K562 (cell line): ENCODE data around the gene RAB24. TPM values are rescaled to one million over a fixed set of nuclear protein-coding genes. Genes with fewer than 3 reads are reported as not detected.

Source experiments
- ATAC-seq: fragments of 200-7000 bp; cut with Tn5 transposase; 3 replicates; pipeline ENCODE4 v1.9.1; 2020; ENCODE audit warnings: moderate library complexity
- BruUV-seq: library from RNA; stranded (reverse); fragments of 400-500 nt; replicated peaks from 2 replicates; lab custom pipeline; 2021; lab: Mats Ljungman, UMichigan
- CTCF ChIA-PET: fragments of 300-600 bp; formaldehyde crosslinking; extraction: SDS; loops from one replicate; lab custom pipeline; 2021; ENCODE audit warnings: low intra/inter-chr PET ratio; lab: Yijun Ruan, JAX
- POLR2A ChIA-PET: fragments of 300-600, 350-650 bp; sonication (Branson Sonifier 250); formaldehyde crosslinking; extraction: SDS; loops from one replicate; lab custom pipeline; 2021; ENCODE audit warnings: antibody characterized with exemption, inconsistent platforms; lab: Yijun Ruan, JAX
- DNase-seq, 4 experiments: peaks; one replicate each; pipeline versions ENCODE4 v3.0.0 to v3.0.0-alpha.2; 2011 to 2018; ENCODE audit warnings: low spot score in 3 of 4, mixed read lengths in 3 of 4; ENCODE audit errors: extremely low read depth in 1 of 4
- FAIRE-seq: peaks from 2 replicates; lab custom pipeline; 2011; peaks lifted over from hg19 to GRCh38; lab: Jason Lieb, UNC
- H2AFZ ChIP-seq: 2 replicates; pipeline ENCODE4 v1.6.0; 2011; ENCODE audit warnings: low read depth, low read length, control low read depth, inconsistent platforms
- H3K27ac ChIP-seq: fragments of 200-600 bp; 3 replicates; pipeline ENCODE4 v1.8.0; 2011; ENCODE audit warnings: low read depth, mild to moderate bottlenecking, control low read depth, inconsistent platforms, low read length, moderate library complexity, mixed read lengths; ENCODE audit errors: extremely low read depth
- H3K27me3 ChIP-seq, 2 experiments: fragments of 300-600 bp in 1 of 2; 2 replicates in 1 of 2; 3 replicates in 1 of 2; pipeline versions ENCODE4 v1.6.0 to v1.8.0; 2011; ENCODE audit warnings: inconsistent platforms in 2 of 2, low read length in 2 of 2, mild to moderate bottlenecking in 1 of 2, mixed read lengths in 1 of 2, moderate library complexity in 1 of 2; ENCODE audit not compliant: control insufficient read depth in 2 of 2, insufficient read depth in 2 of 2
- H3K36me3 ChIP-seq: fragments of 300-600 bp; 3 replicates; pipeline ENCODE4 v1.8.0; 2011; ENCODE audit warnings: mild to moderate bottlenecking, low read length, inconsistent platforms; ENCODE audit not compliant: control insufficient read depth, insufficient read depth
- H3K4me1 ChIP-seq, 2 experiments: fragments of 200-600 bp in 1 of 2; replicated peaks in 1 of 2; 2 replicates in 1 of 2; 3 replicates in 1 of 2; pipeline versions ENCODE4 v1.5.1 to v1.8.0; 2011; ENCODE audit warnings: inconsistent platforms in 2 of 2, low read length in 2 of 2, mild to moderate bottlenecking in 1 of 2, mixed read lengths in 1 of 2, moderate library complexity in 1 of 2; ENCODE audit not compliant: control insufficient read depth in 2 of 2, insufficient read depth in 2 of 2
- H3K4me2 ChIP-seq: 2 replicates; pipeline ENCODE4 v1.6.1; 2011; ENCODE audit warnings: low read length, control low read depth, inconsistent platforms, mixed read lengths; ENCODE audit not compliant: insufficient read depth
- H3K4me3 ChIP-seq: fragments of 200-600 bp; sonication (generic), shearing (Covaris generic); 2 replicates; pipeline ENCODE4 v1.5.1; 2016; ENCODE audit warnings: control low read depth, inconsistent platforms
- H3K79me2 ChIP-seq: fragments of 200-600 bp; 3 replicates; pipeline ENCODE4 v1.8.0; 2011; ENCODE audit warnings: low read length, inconsistent platforms; ENCODE audit not compliant: control insufficient read depth, insufficient read depth
- H3K9ac ChIP-seq, 2 experiments: 2 replicates each; pipeline versions ENCODE4 v1.6.0 to v1.6.1; 2011; ENCODE audit warnings: low read depth in 2 of 2, low read length in 2 of 2, control low read depth in 1 of 2, inconsistent platforms in 1 of 2, mild to moderate bottlenecking in 1 of 2, mixed read lengths in 1 of 2; ENCODE audit not compliant: insufficient read depth in 1 of 2
- H3K9me1 ChIP-seq: one replicate; pipeline ENCODE4 v1.6.0; 2011; ENCODE audit warnings: inconsistent platforms, mild to moderate bottlenecking, low read length, moderate library complexity; ENCODE audit not compliant: control insufficient read depth, insufficient read depth
- H3K9me3 ChIP-seq: replicated peaks from 2 replicates; pipeline ENCODE4 v1.5.1; 2011; ENCODE audit warnings: low read depth, low read length, inconsistent platforms; ENCODE audit not compliant: control insufficient read depth, insufficient read depth
- H4K20me1 ChIP-seq: replicated peaks from 2 replicates; pipeline ENCODE4 v1.6.1; 2011; ENCODE audit warnings: low read length, inconsistent platforms, mixed read lengths; ENCODE audit not compliant: control insufficient read depth, insufficient read depth
- BACH1 ChIP-seq: fragments of 200-800 bp; sonication (Bioruptor generic); IDR thresholded peaks from 2 replicates; pipeline ENCODE4 v1.6.1; 2016; ENCODE audit warnings: missing genetic modification characterization, missing compliant biosample characterization
- CBX1 ChIP-seq: sonication (generic); IDR thresholded peaks from 2 replicates; pipeline ENCODE4 v1.6.1; 2016; ENCODE audit warnings: antibody characterized with exemption, low read depth, mild to moderate bottlenecking
- CHCHD3 ChIP-seq: fragments of 250-450 bp; sonication (Bioruptor Pico); IDR thresholded peaks from 2 replicates; pipeline ENCODE4 v2.1.2; 2022; ENCODE audit warnings: mild to moderate bottlenecking
- CREB3L1 ChIP-seq: fragments of 450-650 bp; IDR thresholded peaks from 2 replicates; pipeline ENCODE4 v1.6.1; 2014; ENCODE audit warnings: low read depth, mild to moderate bottlenecking, moderate library complexity, borderline replicate concordance
- DIDO1 ChIP-seq: fragments of 450-650 bp; IDR thresholded peaks from 2 replicates; pipeline ENCODE4 v1.6.1; 2016; ENCODE audit warnings: low read depth, missing biosample characterization, missing genetic modification characterization
- EP300 ChIP-seq: IDR thresholded peaks from 2 replicates; pipeline ENCODE4 v1.6.1; 2012; ENCODE audit warnings: low read length, improper control_type of control experiment
- EP400 ChIP-seq: fragments of 450-650 bp; IDR thresholded peaks from 2 replicates; pipeline ENCODE4 v1.6.1; 2017; ENCODE audit warnings: antibody characterized with exemption, mild to moderate bottlenecking, moderate library complexity
- IFI16 ChIP-seq: fragments of 250-450 bp; sonication (Bioruptor Pico); IDR thresholded peaks from 2 replicates; pipeline ENCODE4 v2.1.2; 2022; ENCODE audit warnings: mild to moderate bottlenecking, inconsistent platforms
- KDM5B ChIP-seq: fragments of 200-600 bp; sonication (generic); IDR thresholded peaks from 2 replicates; pipeline ENCODE4 v1.6.1; 2012; ENCODE audit warnings: low read depth, mild to moderate bottlenecking, moderate library complexity, low read length, control low read depth, inconsistent platforms; ENCODE audit not compliant: insufficient replicate concordance
- MAFF ChIP-seq: IDR thresholded peaks from 2 replicates; pipeline ENCODE4 v1.6.1; 2012; ENCODE audit warnings: low read length, improper control_type of control experiment
- RBFOX2 ChIP-seq: fragments of 200-400 bp; formaldehyde crosslinking; IDR thresholded peaks from 2 replicates; pipeline ENCODE4 v1.6.1; 2017; ENCODE audit warnings: low read depth, mild to moderate bottlenecking, low read length, moderate library complexity
- RNF2 ChIP-seq: sonication (generic); IDR thresholded peaks from 2 replicates; pipeline ENCODE4 v1.6.1; 2016
- SMAD2 ChIP-seq: fragments of 150-350 bp; IDR thresholded peaks from 2 replicates; pipeline ENCODE4 v1.6.1; 2014; ENCODE audit warnings: low read depth, mild to moderate bottlenecking, low read length
- SUPT5H ChIP-seq: fragments of 450-650 bp; IDR thresholded peaks from 2 replicates; pipeline ENCODE4 v1.6.1; 2016
- ZBTB17 ChIP-seq: fragments of 450-650 bp; formaldehyde crosslinking; IDR thresholded peaks from 2 replicates; pipeline ENCODE4 v1.4.0; 2020; ENCODE audit warnings: mild to moderate bottlenecking
- ZBTB33 ChIP-seq: sonication (generic); formaldehyde crosslinking; IDR thresholded peaks from 2 replicates; pipeline ENCODE4 v1.8.1; 2023; ENCODE audit warnings: mild to moderate bottlenecking, missing genetic modification reagents
- ZNF23 ChIP-seq: fragments of 250-450 bp; sonication (Bioruptor Pico); IDR thresholded peaks from 2 replicates; pipeline ENCODE4 v1.4.0; 2020; ENCODE audit warnings: mild to moderate bottlenecking
- ZNF639 ChIP-seq, 2 experiments: fragments of 200-800 bp in 1 of 2; sonication (Bioruptor generic) in 1 of 2; sonication (generic) in 1 of 2; formaldehyde crosslinking in 1 of 2; IDR thresholded peaks in 1 of 2; conservative IDR thresholded peaks in 1 of 2; 2 replicates each; pipeline versions ENCODE4 v1.5.0 to v1.6.1; 2016 to 2020; ENCODE audit warnings: missing compliant biosample characterization in 1 of 2, missing genetic modification characterization in 1 of 2, missing genetic modification reagents in 1 of 2
- WGBS: fragments of 100-300 bp; shearing (Covaris generic); methylation state at CpG from one replicate; pipeline ENCODE4 v1.1.6; 2016; ENCODE audit warnings: low coverage, mixed read lengths; ENCODE audit not compliant: insufficient coverage; ENCODE audit errors: missing lambda C conversion rate; 5-methylcytosine and 5-hydroxymethylcytosine counted together
- in situ Hi-C: fragments of 300-500 bp; cut with MboI; formaldehyde crosslinking; loops from 4 replicates; pipeline ENCODE4 v1.15.0; 2018; ENCODE audit warnings: inconsistent platforms, mixed read lengths
- intact Hi-C: fragments of 100-400 bp; cut with micrococcal nuclease; formaldehyde crosslinking; loops from 2 replicates; pipeline ENCODE4 v1.14.2; 2022
- polyA plus RNA-seq, 8 experiments: library from polyadenylated mRNA; depleted of rRNA in 4 of 8; stranded (reverse) in 5 of 8; unstranded in 3 of 8; fragments of >200 nt; fragmentation: Nextera tagmentation in 2 of 8; fragmentation: Illumina TruSeq in 1 of 8; extraction: Ambion mirVana in 2 of 8; extraction: Trizol in 1 of 8; gene quantifications; 2 replicates each; pipeline versions ENCODE4 v1.2.1 to v1.2.3, GENCODE V29; 2011 to 2014; ENCODE audit warnings: inconsistent platforms in 1 of 8, missing spikeins in 1 of 8
- total RNA-seq, 7 experiments: library from RNA; depleted of rRNA in 6 of 7; stranded (reverse); fragments of >200 nt in 6 of 7; fragmentation: Illumina TruSeq in 2 of 7; extraction: Trizol in 2 of 7; gene quantifications; 2 replicates each; pipeline versions ENCODE4 v1.2.1 to v1.2.3, GENCODE V29; 2011 to 2021; ENCODE audit warnings: low replicate concordance in 1 of 7

The RAB24 gene
- total and polyA plus RNA-seq, 9 of the 15 experiments (the other 6 are each of a cell fraction or from before 2014, with no cell fraction given), result 13.9 to 107 (median 34.8) TPM

- in situ Hi-C loops, result no loop called here
- CTCF ChIA-PET, result no interaction called here
- Histone ChIP-seq H3K4me2 (no peak overlapping the region), H2AFZ (no peak overlapping the region), H3K9me3 (no peaks in the 10 kb centered on the region), H3K4me3 (no peak overlapping the region), H3K79me2 (peaks cover 47% of the 10 kb centered on the region), H3K36me3 (peaks cover 34% of the 10 kb centered on the region), H4K20me1 (no peaks in the 10 kb centered on the region; the same call in 1 of the 2 replicates), H3K27ac (no peak overlapping the region), H3K9ac (peak overlapping the region in 1 of 2 experiments; percentile 40; a peak in 2 of 4 replicates), H3K4me1 (peaks cover 23 to 65% of the 10 kb centered on the region in 2 experiments), H3K27me3 (no peaks in the 10 kb centered on the region), H3K9me1 (no peaks in the 10 kb centered on the region)
- POLR2A ChIA-PET, result interaction anchor here (0.6 to 1.8 kb wide), 4 partner anchors 11 to 178 kb away, joined by 3 to 6 read pairs (median 3); no protein-coding TSS in a partner anchor
- WGBS, result 90% methylated on average over 33 of the region's 43 CpGs
- ATAC-seq (no peak), FAIRE-seq (no peak), DNase-seq (no peak)
- intact Hi-C loops, result no loop called here
- no TSS peak for BruUV-seq
- TF ChIP-seq CBX1, result 0 out of 2 replicates have a peak, but pooled peaks have one; percentile 7
- no peak for TF ChIP-seq MAFF
- TF ChIP-seq EP300, result no peak
- TF ChIP-seq SUPT5H, result peak; percentile 45; the same call in 1 of the 2 replicates
- TF ChIP-seq RBFOX2, result peak; percentile 61
- TF ChIP-seq EP400, result no peak
- TF ChIP-seq ZBTB33, result 0 out of 2 replicates have a peak, but pooled peaks have one; percentile 33
- no peak for TF ChIP-seq RNF2
- TF ChIP-seq CREB3L1, result no peak
- TF ChIP-seq CHCHD3 (CRISPR knock-in tag), result no peak
- TF ChIP-seq ZNF639 (CRISPR knock-in tag; conservative IDR thresholded peaks at IDR 0.05 in 1 of 2, IDR thresholded peaks at IDR 0.05 in 1 of 2), result no peak
- no peak for TF ChIP-seq DIDO1 (tag)
- TF ChIP-seq BACH1 (tag), result no peak
- no peak for TF ChIP-seq KDM5B
- no peak for TF ChIP-seq IFI16 (CRISPR knock-in tag)
- TF ChIP-seq ZBTB17 (CRISPR knock-in tag), result no peak
- TF ChIP-seq SMAD2, result no peak
- TF ChIP-seq ZNF23 (CRISPR knock-in tag), result no peak
Measured at GRCh38 chr5:177307544-177308363, 4.2 kb upstream of the RAB24 start.
